GM03348 (cell line): ENCODE measurements around the gene SMYD2.

ENCODE experiments used
- DNase-seq: peaks from one replicate; pipeline ENCODE4 v3.0.0; 2012; ENCODE audit warnings: low spot score

Gene SMYD2, protein sequence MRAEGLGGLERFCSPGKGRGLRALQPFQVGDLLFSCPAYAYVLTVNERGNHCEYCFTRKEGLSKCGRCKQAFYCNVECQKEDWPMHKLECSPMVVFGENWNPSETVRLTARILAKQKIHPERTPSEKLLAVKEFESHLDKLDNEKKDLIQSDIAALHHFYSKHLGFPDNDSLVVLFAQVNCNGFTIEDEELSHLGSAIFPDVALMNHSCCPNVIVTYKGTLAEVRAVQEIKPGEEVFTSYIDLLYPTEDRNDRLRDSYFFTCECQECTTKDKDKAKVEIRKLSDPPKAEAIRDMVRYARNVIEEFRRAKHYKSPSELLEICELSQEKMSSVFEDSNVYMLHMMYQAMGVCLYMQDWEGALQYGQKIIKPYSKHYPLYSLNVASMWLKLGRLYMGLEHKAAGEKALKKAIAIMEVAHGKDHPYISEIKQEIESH

GRCh38 chr1:214281021-214281719 lies at the start of gene SMYD2:
SMYD2 (plus strand) TSS chr1:214281159; CDS start chr1:214281255, 96 bp downstream.
- peak; percentile 90 for DNase-seq

DNA sequence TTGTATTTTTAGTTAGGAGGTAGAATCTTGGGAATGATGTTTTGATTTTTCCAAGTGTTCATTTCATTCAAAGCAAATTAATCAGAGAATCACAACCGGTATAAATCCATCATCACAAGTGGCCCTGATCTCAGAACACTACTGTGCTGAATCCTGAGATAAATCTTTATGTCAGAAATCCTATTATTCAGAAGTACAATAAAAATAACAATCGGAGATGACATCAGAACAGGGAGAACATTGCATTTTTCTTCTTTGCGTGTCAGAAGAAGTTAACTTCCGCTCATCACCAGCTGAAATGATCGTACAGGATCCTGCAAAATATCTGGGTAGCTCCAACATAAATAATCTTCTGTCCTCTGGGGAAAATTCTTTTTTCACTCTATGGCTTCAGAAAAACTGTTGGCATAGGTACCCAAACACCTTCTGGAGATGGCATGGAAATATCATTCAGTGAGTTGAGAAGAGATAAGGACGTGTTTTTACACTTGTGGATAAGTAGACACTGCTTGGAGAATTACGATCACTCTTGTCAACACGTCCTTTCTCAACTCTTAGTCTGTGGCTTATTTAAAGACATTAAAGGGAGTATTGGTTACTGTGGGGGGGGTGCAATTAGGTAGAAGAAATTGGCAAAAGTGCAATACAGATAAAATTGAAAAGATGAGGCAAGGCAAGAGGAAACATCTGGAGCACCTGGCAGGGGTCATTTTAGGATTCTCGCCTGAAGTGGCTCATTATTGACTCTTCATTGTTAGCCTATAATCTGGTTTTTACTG lies 46.9 kb upstream of the SMYD2 start:
- DNase-seq: no peak

DNA sequence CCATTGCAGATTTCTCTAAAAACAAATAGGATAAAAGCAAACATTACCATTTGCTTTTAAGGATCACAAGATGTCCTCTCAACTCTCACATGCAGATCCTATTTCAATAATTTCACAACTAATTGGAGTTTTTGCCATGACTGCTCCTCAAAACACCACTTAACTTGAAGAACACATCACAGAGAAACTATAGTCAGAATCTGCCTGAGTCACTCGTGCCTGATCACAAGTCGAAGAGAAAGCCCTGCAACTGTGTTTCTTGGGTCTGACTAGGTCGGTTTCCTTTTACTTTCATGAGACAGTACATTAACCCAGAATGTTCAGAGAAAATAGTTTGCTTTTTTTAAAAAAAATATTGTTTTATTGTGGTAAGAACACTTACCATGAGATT lies 46.3 kb upstream of the SMYD2 start:
- no peak for DNase-seq

DNA sequence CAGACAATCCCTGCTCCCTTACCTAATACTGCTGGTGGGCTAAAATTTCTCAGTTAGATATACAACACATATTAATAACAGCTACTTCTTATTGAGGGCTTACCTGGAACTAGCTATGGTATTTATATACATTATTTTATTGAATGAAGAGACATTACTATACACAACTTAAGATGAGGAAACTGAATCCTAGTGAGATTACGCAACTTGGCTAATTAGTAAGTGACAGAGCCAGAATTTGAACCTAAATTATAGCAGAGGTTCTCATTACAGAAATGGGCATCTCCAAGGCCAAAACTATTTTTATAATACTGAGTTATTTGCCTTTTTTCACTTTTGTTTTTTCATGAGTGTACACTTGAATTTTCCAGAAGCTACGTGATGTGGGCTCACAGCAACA lies 44.5 kb upstream of the SMYD2 start:
- no peak for DNase-seq

GRCh38 chr1:214241060-214241459 lies 39.9 kb upstream of the SMYD2 start:
- no peak for DNase-seq

- DNase-seq: no peak
Measured at GRCh38 chr1:214244252-214244651, 36.7 kb upstream of the SMYD2 start.

DNA sequence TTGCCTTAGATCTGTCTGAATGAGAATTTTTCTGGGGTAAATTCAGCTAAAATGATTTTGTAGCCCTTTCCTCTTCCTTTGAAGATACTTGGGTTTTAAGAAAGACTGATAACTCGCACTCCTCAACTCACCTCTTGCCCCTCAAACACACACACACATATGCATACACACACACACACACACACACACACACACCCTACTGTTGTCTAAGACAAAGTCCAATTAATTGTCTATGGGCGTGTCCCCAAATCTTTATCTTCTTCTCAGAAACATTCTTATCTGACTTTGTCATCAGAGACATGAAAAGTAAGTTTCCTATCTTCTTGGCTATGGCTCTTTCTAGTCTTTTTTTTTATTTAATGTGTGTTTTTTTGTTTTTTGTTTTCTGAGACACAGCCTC lies 36.1 kb upstream of the SMYD2 start:
- no peak for DNase-seq

GRCh38 chr1:214247501-214248041 lies 33.4 kb upstream of the SMYD2 start:
- no peak for DNase-seq

DNA sequence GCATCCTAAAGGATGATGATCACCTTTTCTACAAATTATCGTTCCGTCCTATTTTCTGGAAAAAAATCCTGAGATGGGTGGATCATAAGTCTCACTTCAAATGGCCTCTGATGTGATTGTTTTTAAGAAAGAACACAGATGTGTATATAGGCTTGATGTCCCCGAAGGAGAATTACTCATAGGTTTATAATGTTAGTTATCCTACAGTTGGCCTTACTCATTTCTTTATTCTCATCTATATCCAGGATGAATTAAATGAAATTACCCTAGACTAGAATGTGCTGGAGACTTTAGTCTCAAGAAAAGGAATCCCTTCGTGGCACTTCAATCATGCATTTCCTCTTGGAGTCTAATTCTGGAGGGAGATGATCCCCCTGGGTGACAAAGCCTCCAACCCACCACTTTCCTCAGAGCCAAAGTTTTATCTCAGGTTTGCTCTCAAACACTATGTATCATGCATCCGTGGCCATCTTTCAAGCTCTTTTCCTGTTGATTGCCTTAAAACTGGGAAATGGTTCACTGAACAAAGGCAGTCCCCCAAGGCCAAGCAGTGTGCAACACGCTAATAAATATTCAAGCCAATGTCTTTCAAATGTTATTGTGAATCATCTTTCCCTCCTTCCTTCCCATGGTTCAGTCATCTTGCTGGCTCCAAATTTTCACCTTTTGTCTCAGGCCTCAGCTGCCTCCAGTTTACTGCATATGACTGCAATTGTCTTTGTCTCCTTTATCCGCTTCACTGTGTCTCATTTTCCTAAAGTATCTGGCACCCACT lies 32.5 kb upstream of the SMYD2 start:
- DNase-seq: no peak

- DNase-seq: no peak
Measured at GRCh38 chr1:214249651-214250050, 31.3 kb upstream of the SMYD2 start.

- no peak for DNase-seq
Measured at GRCh38 chr1:214251354-214251753, 29.6 kb upstream of the SMYD2 start.

GRCh38 chr1:214255509-214255908 lies 25.4 kb upstream of the SMYD2 start:
- DNase-seq: no peak

- no peak for DNase-seq
Measured at GRCh38 chr1:214259353-214259977, 21.5 kb upstream of the SMYD2 start.

DNA sequence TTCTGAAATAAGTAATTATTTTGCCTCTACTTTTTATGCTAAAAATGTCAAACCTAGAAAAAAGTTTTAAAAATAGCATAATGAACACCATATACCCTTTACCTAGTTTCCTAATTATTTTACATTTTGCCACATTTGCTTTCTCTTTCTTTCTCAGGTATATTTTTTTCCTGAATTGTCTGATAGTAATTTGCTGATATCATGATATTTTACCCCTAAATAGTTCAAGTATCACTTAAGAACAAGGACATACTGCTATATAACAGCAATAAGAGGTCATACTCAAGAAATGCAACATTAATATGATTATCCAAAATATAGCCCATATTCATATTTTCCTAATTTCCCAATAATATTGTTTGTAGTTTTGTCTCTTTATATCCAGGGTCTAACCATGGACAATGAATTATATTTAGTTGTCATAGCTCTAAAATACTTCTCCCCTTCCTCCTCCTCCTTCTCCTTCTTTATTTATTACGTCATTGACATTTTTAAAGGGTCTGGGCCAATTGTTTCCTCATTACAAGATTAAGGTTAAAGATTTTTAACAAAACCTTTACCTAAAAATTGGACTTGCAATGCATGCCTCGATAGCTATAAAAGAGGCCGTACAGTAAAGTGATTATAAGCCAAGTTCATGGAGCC lies 20.3 kb upstream of the SMYD2 start:
- no peak for DNase-seq

DNA sequence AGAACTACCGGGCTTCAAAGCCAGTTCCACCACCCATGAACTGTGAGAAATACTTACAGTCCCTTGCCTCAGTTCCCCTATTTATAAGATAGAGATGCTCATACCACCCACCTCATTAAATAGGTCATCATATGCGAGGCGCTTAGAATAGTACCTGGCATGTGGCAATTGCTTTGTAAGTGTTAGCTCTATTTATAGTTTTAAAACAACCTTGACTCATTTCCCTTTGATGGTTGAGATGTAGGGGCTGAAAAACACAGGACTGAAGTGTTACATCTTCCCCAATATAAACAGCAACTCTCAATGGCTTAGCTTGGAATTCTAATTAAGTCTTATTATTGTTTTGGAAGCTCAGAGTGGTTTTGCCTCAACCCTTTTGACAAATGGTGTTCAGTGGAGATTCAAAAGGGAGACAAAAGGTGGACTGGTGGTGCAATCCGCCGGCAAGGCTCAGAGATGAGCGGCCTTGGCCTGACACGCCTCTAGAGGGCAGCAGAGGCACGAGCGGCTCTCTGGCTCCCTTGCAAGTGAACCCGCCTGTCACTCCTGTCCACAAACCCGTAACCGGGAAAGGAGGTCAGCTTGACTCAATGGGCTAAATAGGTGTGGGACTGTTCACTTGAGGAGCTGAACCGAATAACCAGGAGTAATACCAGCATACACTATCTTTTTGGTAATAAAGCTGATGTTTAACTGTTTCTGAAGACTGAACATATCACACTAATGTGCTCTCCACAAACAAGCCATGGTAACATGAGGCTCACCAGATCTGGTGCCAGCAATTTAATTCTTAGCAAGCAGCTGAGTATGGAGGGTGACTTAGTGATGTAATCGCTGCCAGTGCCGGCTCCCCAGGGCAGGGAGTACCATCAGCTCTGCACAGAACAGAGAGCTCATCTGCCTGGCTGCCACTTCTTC lies 19.5 kb upstream of the SMYD2 start:
- peak; percentile 85 for DNase-seq

- DNase-seq: no peak
Measured at GRCh38 chr1:214264196-214264595, 16.8 kb upstream of the SMYD2 start.

- no peak for DNase-seq
Measured at GRCh38 chr1:214264976-214265375, 16.0 kb upstream of the SMYD2 start.

DNA sequence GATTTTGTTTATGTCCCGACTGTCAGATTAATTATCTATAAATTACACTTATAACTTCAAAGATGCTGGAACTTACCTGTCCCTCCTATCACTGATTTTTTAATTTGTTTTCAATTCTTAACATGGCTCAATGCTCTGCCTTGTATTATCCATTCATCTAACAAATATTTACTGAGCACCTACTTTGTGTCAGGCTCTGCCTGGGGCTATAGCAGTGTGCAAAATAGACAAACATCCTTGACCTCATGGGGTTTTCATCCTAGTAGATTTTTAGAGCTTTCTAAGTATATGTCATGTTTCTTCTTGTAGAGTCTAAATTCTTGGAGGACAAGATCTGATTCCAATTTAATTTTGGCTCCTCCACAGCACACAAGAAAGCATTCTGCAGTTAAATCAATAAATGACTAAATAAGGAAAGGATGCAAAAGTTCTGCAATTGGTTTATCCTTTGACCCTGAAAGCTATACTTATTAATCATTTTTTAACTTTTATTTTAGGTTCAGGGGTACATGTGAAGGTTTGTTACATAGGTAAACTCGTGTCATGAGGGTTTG lies 10.8 kb upstream of the SMYD2 start:
- DNase-seq: peak; percentile 12

- DNase-seq: no peak
Measured at GRCh38 chr1:214271174-214271858, 9.6 kb upstream of the SMYD2 start.
